GM21367 (cell line): ENCODE data around the gene ARMC2.
"Not testable (repeated sequence)": the region's sequence is repeated elsewhere in the genome, so short reads cannot be mapped to it uniquely, and the experiment has no call there.

ENCODE experiments used
- ATAC-seq: cut with Tn5 transposase; IDR thresholded peaks from one replicate; pipeline ENCODE4 v1.9.1; 2021; ENCODE audit not compliant: unreplicated experiment

ARMC2 gene

DNA sequence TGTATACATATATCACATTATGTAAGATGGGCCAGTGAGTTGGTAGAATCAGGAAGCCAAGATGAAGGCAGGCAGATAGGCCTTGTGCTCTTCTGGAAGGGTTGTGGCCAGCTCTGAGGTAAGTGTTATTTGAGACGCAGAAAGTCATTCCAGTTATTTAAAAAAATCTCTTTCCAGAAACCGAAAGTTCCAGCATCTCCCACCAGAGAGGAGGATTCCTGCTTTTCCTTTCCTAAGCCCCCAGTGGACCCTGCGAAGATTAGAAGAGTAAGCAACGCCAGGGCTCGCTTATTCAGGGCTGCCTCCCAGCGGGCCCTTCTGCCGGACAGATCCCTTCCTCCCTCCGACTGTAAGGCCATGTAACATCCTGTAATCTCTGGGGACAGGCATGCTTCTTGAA, 20.4 kb downstream of the ARMC2 start:
- no peak for ATAC-seq

DNA sequence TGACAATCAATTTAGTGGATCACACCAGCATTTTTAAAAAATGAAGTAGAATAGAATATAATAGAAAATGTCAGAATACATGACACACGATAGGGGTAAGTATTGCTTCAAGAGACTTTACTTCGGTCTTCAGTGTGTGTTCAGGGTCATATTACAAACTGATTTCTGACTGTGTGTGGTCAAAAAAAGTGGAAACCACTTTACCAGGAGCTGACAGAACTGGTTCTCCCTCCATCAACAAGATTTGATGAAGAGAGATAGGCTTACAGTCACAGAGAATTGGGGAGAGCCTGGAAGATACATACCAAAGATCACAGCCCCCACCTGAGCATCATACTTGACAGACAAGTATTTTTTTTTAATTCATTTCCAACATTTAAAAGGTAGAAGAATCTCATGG, 21.7 kb downstream of the ARMC2 start:
- no peak for ATAC-seq

- no peak for ATAC-seq
Measured at GRCh38 chr6:108870357-108870756, 22.1 kb downstream of the ARMC2 start.

DNA sequence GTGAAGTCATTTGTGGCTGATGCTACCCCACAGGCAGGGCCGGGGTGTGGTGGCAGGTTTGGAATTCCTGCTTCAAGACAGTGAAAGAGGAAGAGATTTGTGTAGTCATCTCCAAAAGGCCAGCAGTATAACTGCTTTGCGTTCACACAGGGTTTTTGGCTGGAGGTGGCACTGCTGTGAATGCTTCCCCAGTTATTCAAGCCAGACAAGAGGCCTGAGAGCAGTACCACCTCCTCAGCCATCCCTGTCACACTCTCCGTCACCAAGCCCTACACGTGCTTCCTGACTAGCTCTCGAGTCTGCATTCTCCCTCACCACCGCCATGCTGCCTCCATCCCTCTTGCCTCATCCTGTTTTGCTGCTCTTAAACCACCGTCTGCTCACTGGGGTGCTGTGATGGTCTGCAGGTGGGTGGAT, 23.9 kb downstream of the ARMC2 start:
- no peak for ATAC-seq

GRCh38 chr6:108872575-108872974, 24.4 kb downstream of the ARMC2 start:
- ATAC-seq, result no peak

- ATAC-seq, result no peak
Measured at GRCh38 chr6:108873251-108873650, 25.0 kb downstream of the ARMC2 start.

GRCh38 chr6:108873971-108874370, 25.7 kb downstream of the ARMC2 start:
- ATAC-seq, result no peak

DNA sequence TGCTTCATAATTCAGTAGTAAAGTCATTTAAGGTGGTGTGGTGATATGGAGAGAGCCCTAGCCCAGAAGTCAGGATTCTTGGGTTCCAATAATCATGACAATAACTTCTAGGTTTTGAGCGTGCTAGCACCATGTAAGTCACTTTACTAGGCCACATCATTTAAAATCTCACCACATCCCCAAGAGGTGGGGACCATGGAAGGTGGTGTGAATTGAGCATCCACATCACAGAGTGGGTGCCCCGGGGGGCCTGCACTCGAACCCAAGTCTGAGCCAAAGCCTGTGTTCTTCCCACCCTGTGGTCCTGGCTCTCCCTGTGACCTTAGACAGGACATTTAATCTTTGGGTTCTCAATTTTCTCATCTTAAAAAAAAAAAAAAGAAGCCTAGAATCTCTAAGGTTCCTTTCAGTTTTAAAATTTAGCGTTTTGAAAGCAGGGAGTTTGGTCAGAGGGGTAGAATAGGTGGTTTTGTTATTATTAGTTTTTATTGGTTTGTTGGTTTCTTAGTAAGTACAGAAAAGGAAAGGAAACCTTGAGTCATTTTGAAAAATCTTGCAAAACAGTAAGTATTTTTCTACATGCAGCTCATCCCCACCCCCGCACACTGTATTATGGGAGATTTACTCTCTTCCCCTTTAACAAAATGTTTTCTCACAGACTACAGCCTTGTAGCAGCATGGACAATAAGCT, 26.4 kb downstream of the ARMC2 start:
- ATAC-seq, result peak; percentile 91

GRCh38 chr6:108875161-108875555, 26.9 kb downstream of the ARMC2 start:
- ATAC-seq, result no peak

DNA sequence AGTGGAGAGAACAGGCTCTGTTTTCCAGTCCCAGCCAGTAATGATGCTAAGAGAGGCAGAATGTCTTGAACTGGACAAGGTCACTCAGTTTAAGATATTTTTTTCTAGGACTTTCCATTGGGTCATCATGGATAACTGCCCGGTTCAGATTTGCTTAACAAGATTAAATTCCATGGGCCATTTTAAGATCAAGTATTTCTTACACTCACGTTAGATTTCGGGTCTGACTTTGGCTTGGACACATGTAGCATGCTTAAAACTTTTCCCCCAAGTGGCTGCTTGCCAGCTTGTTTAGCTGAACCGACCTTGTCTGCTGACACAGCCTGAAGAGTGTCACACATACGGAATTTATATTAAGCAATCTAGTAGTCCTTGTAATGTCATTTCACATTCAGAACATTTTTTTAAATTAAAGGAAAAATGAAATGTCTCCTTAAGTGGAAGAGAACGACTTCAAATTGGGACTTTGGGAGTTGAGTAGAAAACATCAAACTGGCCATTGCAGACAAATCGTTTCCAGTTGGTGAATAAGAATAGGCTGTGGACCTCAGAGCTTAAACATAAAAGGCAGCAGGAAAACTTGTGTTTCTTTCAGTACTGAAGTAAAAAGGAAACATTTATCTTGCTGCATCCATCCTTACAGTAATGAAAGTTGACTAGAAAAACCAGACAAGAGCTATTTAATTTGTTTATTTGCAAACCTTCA, 29.0 kb downstream of the ARMC2 start:
- no peak for ATAC-seq

- ATAC-seq, result no peak
Measured at GRCh38 chr6:108878942-108879341, 30.7 kb downstream of the ARMC2 start.

DNA sequence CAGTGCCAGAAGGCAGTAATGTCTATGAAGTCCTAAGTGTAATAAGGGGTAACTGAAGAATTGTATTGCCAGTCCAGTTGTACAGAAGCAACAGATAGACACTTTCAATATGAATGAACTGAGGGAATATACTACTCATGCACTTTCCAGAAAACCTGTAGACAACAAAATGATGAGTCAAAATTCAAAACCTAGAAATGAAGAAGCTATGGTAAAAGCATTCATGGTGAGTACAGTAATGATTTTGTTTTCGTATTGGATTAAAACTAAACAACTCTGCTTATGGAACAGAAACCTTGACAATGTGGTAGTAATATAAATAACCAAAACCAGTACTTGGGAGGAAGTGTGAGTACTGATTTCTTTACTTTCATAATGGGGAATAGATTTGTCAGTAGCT, 35.0 kb downstream of the ARMC2 start:
- ATAC-seq, result no peak

DNA sequence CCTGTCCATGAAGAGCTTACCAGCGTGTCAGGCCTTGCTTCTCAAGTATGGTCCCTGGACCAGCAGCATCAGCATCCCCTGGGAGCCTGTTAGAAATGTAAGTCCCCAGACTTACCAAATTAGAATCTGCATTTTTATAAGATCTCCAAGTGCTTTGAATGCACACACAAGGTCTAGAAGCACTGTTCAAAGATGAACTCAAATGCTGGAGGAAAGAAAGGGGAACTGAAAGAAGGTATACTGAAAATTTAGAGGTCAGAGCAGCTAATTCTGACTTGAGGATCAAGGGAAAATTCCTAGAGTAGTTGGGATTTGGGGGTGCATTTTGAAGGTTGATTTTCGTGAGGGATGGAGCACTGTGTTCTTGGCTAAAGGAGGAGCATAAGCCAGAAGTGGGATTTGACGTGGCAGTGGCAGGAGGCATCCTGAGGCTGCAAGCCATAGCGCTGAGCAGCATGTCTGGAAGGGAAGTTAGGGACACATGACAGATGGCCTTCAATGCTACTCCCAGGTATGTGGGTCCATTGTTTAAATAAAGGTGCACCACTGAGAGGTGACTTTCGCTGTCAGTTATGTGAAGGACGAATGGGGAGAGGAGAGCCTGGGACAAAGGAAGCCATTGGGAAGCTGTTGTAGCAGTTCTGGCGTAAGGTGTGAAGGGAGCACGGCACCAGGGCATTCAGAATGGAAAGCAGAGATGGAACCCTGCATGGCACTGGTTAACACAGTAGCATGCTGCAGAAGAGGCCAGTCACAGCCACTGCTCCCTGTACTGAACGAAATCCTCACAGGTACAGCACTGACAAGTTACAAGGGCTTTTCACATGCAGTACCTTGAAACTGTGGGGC, 36.2 kb downstream of the ARMC2 start:
- no peak for ATAC-seq

DNA sequence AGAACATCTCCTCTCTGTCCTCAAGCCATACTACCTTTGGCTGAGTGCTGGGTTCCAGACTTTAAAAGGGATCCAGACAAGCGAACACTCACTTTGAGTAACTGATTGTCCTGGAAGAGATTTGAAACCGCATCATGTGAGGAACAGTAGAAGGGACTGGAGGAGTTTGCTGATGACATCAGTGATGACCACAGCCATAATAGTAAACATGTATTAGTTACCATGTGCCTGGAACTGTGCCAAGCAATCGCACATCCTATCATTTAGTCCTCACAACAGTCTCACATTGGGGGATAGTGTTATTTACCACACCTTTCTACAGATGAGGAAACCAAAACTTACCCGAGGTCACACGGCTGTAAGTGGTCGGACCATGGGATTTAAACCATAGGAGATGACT, 39.8 kb downstream of the ARMC2 start:
- ATAC-seq, result no peak

GRCh38 chr6:108888745-108889144, 40.5 kb downstream of the ARMC2 start:
- no peak for ATAC-seq

DNA sequence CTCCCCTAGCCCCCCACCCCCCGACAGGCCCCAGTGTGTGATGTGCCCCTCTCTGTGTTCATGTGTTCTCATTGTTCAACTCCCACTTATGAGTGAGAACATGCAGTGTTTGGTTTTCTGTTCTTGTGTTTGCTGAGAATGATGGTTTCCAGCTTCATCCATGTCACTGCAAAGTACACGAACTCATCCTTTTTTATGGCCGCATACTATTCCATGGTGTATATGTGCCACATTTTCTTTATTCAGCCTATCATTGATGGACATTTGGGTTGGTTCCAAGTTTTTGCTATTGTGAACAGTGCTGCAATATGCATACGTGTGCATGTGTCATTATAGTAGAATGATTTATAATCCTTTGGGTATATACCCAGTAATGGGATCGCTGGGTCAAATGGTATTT, 42.7 kb downstream of the ARMC2 start:
- ATAC-seq, result not testable (repeated sequence)

DNA sequence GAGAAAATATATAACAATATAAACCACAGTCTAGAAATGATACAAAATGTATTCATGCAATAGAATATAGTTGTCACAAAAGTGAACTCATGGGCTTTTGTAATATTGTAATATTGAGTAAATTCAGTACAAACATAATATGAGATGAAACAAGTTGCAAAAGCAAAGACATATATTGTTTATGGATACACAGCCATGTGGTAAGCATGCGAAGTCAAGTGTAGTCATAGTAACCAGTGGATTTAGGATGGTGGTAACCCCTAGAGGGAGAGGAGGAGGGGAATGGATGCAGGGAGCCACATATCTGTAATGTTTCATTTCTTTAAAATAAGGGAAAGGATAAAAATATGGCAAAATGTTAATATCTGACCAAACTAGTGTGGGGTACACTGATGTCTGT, 47.3 kb downstream of the ARMC2 start:
- ATAC-seq, result no peak

GRCh38 chr6:108896111-108896661, 48.0 kb downstream of the ARMC2 start:
- peak; percentile 59 for ATAC-seq

GRCh38 chr6:108897371-108897770, 49.1 kb downstream of the ARMC2 start:
- ATAC-seq, result no peak

GRCh38 chr6:108902382-108902792, 54.2 kb downstream of the ARMC2 start:
- ATAC-seq, result no peak

DNA sequence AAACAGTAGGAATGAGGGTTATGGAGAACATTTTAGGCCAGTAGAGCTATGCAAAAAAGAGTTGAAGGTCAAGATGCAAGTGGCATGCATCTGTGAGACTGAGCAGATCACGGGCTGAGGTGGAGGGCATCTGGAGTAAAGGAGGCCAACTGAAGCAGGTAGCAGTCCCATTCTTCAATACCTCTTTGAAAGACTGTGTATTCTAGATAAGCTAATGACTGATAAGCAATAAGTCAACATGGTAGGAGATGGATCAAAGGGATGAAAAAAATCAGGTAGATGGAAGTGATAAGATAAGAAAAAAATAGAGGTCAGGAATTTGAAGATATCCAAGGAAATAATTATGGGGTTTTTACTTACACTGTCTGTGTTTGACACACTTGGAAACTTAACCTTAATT, 55.6 kb downstream of the ARMC2 start:
- no peak for ATAC-seq

DNA sequence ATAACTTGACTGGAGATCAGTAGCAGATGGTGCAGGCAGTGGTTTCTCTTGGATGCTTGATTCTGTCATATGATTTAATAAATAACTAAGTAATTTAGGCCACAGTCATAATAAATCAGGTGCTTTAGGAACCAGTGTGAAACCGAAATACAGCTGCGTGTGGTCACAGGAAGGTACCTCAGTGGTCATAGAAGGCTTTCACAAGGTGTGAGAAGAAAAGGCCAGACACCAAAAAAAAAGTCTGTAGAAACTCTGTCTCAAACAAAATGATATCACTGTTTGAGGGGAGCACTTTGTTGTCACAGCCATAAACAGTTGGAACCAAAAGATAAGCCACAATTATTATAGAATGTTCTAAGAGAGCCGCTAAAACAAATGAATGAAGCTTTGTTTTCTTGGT, 56.5 kb downstream of the ARMC2 start:
- ATAC-seq, result peak; percentile 93
